MM.1S (cell line): Measurements from ENCODE around the gene LHCGR.
"Not testable (repeated sequence)": the region's sequence is repeated elsewhere in the genome, so short reads cannot be mapped to it uniquely, and the experiment has no call there.

Source experiments
- DNase-seq: peaks from one replicate; pipeline ENCODE4 v3.0.0-alpha.2; 2015
- H2AFZ ChIP-seq: fragments of 300-600 bp; sonication (generic); 2 replicates; pipeline ENCODE4 v1.6.0; 2016; ENCODE audit warnings: antibody characterized with exemption, low read length
- H3F3A ChIP-seq: fragments of 300-600 bp; sonication (generic); 2 replicates; pipeline ENCODE4 v1.6.1; 2016; ENCODE audit warnings: mild to moderate bottlenecking, antibody characterized with exemption, low read length, moderate library complexity, mixed read lengths; ENCODE audit not compliant: insufficient read depth
- H3K27ac ChIP-seq: fragments of 300-600 bp; sonication (generic); 2 replicates; pipeline ENCODE4 v1.5.1; 2016; ENCODE audit warnings: mild to moderate bottlenecking, low read length
- H3K27me3 ChIP-seq: fragments of 300-600 bp; sonication (generic); replicated peaks from 2 replicates; pipeline ENCODE4 v1.6.0; 2016; ENCODE audit warnings: low read length; ENCODE audit not compliant: insufficient read depth
- H3K36me3 ChIP-seq: fragments of 300-600 bp; sonication (generic); replicated peaks from 2 replicates; pipeline ENCODE4 v1.6.1; 2016; ENCODE audit warnings: mild to moderate bottlenecking, low read length, mixed read lengths; ENCODE audit not compliant: insufficient read depth
- H3K4me1 ChIP-seq: fragments of 300-600 bp; sonication (generic); 2 replicates; pipeline ENCODE4 v1.6.1; 2016; ENCODE audit warnings: low read length, mixed read lengths
- H3K4me2 ChIP-seq: fragments of 300-600 bp; sonication (generic); 2 replicates; pipeline ENCODE4 v1.6.0; 2016; ENCODE audit warnings: low read depth, low read length
- H3K4me3 ChIP-seq: fragments of 300-600 bp; sonication (generic); 2 replicates; pipeline ENCODE4 v1.5.1; 2016; ENCODE audit warnings: low read length, mixed read lengths
- H3K79me2 ChIP-seq: fragments of 300-600 bp; sonication (generic); 2 replicates; pipeline ENCODE4 v1.6.1; 2016; ENCODE audit warnings: mixed run types, low read length, mixed read lengths
- H3K9ac ChIP-seq: fragments of 300-600 bp; sonication (generic); 2 replicates; pipeline ENCODE4 v1.6.1; 2016; ENCODE audit warnings: low read length, mixed read lengths
- H3K9me2 ChIP-seq: fragments of 300-600 bp; sonication (generic); replicated peaks from 2 replicates; pipeline ENCODE4 v1.6.1; 2016; ENCODE audit warnings: mild to moderate bottlenecking, low read length, mixed read lengths; ENCODE audit not compliant: insufficient read depth
- H3K9me3 ChIP-seq: fragments of 300-600 bp; sonication (generic); replicated peaks from 2 replicates; pipeline ENCODE4 v1.6.1; 2016; ENCODE audit warnings: mild to moderate bottlenecking, low read length, mixed read lengths; ENCODE audit not compliant: insufficient read depth
- H4K20me1 ChIP-seq: fragments of 300-600 bp; sonication (generic); 2 replicates; pipeline ENCODE4 v1.6.1; 2016; ENCODE audit warnings: mild to moderate bottlenecking, low read length, moderate library complexity, mixed read lengths; ENCODE audit not compliant: insufficient read depth
- EZH2 ChIP-seq: fragments of 300-600 bp; sonication (generic); optimal IDR thresholded peaks from 2 replicates; pipeline ENCODE3; 2017; ENCODE audit warnings: low read depth, mild to moderate bottlenecking, antibody characterized with exemption, low read length, mixed read lengths
- EZH2phosphoT487 ChIP-seq: fragments of 300-600 bp; sonication (generic); IDR thresholded peaks from 2 replicates; pipeline ENCODE4 v1.6.1; 2018; ENCODE audit warnings: antibody characterized with exemption, low read length
- TF ChIP-seq, protein P1 (sequence below): fragments of 300-600 bp; sonication (generic); IDR thresholded peaks from 2 replicates; pipeline ENCODE4 v1.5.1; 2016; ENCODE audit warnings: antibody characterized with exemption, low read length, mixed read lengths

LHCGR gene

DNA sequence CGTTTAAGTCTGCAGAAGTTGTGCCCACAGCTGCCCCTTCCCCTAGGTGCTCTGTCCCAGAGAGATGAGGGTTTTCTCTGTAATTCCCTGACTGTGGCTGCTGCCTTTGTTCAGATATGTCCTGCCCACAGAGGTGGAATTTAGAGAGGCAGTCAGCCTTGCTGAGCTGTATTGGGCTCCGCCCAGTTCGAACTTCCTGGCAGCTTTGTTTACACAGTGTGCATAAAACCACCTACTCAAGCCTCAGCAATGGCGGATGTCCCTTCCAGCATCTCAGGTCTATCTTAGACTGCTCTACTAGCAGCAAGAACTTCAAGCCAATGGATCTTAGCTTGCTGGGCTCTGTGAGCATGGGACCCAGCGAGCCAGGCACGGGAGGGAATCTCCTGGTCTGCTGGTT lies 48.1 kb downstream of the LHCGR start:
- Histone ChIP-seq H3K36me3 (no peaks in the 10 kb centered on the region), H3K79me2 (no peaks in the 10 kb centered on the region), H3K9me3 (no peaks in the 10 kb centered on the region), H3K4me2 (no peak overlapping the region), H3K9ac (no peak overlapping the region), H3K27ac (no peak overlapping the region), H2AFZ (no peak overlapping the region), H3K27me3 (no peaks in the 10 kb centered on the region), H3F3A (no peaks in the 10 kb centered on the region), H3K4me1 (no peaks in the 10 kb centered on the region), H3K9me2 (no peaks in the 10 kb centered on the region), H3K4me3 (no peak overlapping the region), H4K20me1 (no peaks in the 10 kb centered on the region)
- no peak for TF ChIP-seq EZH2phosphoT487
- no peak for DNase-seq

DNA sequence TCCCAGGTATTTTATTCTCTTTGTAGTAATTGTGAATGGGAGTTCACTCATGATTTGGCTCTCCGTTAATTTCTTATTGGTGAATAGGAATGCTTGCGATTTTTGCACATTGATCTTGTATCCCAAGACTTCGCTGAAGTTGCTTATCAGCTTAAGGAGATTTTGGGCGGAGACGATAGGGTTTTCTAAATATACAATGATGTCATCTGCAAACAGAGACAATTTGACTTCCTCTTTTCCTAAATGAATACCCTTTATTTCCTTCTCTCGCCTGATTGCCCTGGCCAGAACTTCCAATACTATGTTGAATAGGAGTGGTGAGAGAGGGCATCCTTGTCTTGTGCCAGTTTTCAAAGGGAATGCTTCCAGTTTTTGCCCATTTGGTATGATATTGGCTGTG lies 51.9 kb downstream of the LHCGR start:
- not testable (repeated sequence) for H4K20me1 ChIP-seq, H3F3A ChIP-seq, DNase-seq

DNA sequence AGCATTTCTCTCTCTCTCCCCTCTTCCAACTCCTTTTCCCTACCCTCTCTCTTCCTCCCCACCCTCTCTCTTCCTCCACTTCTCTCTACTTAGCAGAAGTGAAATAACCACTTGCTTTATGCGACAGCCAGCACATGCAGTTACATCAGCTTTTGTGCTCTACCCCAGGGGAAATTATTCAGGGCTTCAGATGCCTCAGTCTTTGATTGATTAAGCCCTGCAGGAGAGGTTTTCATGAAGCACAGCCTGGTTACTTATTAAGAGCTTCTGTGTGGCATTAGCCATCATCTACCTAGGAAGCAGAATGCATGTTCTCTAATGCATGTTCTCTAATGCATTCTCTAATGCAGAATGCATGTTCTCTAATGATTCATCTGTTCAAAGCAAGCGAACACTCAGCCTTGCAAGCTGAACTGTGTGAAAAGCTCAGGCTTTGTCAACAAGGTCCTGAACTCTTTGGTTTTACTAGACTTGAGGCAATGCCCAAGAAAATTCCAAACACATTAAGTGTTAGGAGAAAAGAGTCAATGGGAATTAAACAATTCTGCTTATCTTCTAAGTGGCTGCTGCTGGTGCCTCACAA lies 56.1 kb downstream of the LHCGR start:
- H3K4me3 ChIP-seq: no peak overlapping the region
- no peak for DNase-seq
- no peaks in the 10 kb centered on the region for H3F3A ChIP-seq
- no peak overlapping the region for H3K27ac ChIP-seq
- H3K9me3 ChIP-seq: no peaks in the 10 kb centered on the region
- no peak overlapping the region for H3K4me2 ChIP-seq
- H3K27me3 ChIP-seq: no peaks in the 10 kb centered on the region
- no peak overlapping the region for H2AFZ ChIP-seq
- H3K9ac ChIP-seq: no peak overlapping the region
- no peaks in the 10 kb centered on the region for H3K9me2 ChIP-seq
- no peaks in the 10 kb centered on the region for H3K79me2 ChIP-seq
- H3K4me1 ChIP-seq: no peaks in the 10 kb centered on the region
- H4K20me1 ChIP-seq: no peaks in the 10 kb centered on the region
- no peak for TF ChIP-seq EZH2
- no peak for TF ChIP-seq EZH2phosphoT487
- TF ChIP-seq, protein P1, sequence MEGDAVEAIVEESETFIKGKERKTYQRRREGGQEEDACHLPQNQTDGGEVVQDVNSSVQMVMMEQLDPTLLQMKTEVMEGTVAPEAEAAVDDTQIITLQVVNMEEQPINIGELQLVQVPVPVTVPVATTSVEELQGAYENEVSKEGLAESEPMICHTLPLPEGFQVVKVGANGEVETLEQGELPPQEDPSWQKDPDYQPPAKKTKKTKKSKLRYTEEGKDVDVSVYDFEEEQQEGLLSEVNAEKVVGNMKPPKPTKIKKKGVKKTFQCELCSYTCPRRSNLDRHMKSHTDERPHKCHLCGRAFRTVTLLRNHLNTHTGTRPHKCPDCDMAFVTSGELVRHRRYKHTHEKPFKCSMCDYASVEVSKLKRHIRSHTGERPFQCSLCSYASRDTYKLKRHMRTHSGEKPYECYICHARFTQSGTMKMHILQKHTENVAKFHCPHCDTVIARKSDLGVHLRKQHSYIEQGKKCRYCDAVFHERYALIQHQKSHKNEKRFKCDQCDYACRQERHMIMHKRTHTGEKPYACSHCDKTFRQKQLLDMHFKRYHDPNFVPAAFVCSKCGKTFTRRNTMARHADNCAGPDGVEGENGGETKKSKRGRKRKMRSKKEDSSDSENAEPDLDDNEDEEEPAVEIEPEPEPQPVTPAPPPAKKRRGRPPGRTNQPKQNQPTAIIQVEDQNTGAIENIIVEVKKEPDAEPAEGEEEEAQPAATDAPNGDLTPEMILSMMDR: no peak
- no peaks in the 10 kb centered on the region for H3K36me3 ChIP-seq

More for the DNA sequence above, 51.9 kb downstream of the LHCGR start:
- H3K9me2 ChIP-seq, H3K79me2 ChIP-seq, H3K9me3 ChIP-seq, H2AFZ ChIP-seq, H3K9ac ChIP-seq, H3K4me2 ChIP-seq, H3K27me3 ChIP-seq, H3K4me1 ChIP-seq, H3K4me3 ChIP-seq, H3K36me3 ChIP-seq, H3K27ac ChIP-seq: not testable (repeated sequence)

DNA sequence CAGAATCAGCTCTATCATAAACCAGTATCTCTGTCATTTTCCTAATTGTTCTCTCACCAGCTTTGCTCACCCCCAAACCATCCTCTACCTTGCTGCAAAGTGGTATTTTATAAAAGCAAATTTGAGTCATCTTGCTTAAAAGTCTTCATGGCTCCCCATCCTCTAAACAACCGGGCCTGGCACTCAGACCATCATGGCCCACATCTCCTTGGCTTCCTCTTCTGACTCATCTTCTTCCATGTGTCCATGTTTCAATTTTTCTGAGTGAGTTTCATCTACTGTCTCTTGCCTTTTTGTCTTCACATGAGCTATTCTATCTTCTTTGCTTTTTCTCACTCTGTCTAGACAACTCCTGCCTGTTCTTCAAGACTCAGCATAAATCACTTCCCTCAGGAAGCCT lies 58.6 kb downstream of the LHCGR start:
- Histone ChIP-seq H3K4me3 (no peak overlapping the region), H3K79me2 (no peaks in the 10 kb centered on the region), H3K36me3 (no peaks in the 10 kb centered on the region), H3K4me1 (no peaks in the 10 kb centered on the region), H3K9me2 (no peaks in the 10 kb centered on the region), H3F3A (no peaks in the 10 kb centered on the region), H3K9me3 (no peaks in the 10 kb centered on the region), H3K27me3 (no peaks in the 10 kb centered on the region), H3K27ac (no peak overlapping the region), H2AFZ (no peak overlapping the region), H4K20me1 (no peaks in the 10 kb centered on the region), H3K4me2 (no peak overlapping the region), H3K9ac (no peak overlapping the region)
- no peak for DNase-seq
- TF ChIP-seq EZH2phosphoT487: no peak
- TF ChIP-seq, protein P1: no peak
- no peak for TF ChIP-seq EZH2
